ENCODE results near the gene SMARCAD1.
"Not testable (repeated sequence)": the region's sequence is repeated elsewhere in the genome, so short reads cannot be mapped to it uniquely, and the experiment has no call there.

SMARCAD1 gene

GRCh38 chr4:94232519-94232918 lies 24.9 kb downstream of the SMARCAD1 start:
- no peak for DNase-seq

GRCh38 chr4:94235825-94236224 lies 28.2 kb downstream of the SMARCAD1 start:
- no peak for DNase-seq

GRCh38 chr4:94237271-94237670 lies 29.6 kb downstream of the SMARCAD1 start:
- DNase-seq = no peak

- no peak for DNase-seq
These were observed 30.5 kb downstream of the SMARCAD1 start for GRCh38 chr4:94238160-94238559.

- no peak for DNase-seq
These were observed 32.7 kb downstream of the SMARCAD1 start for GRCh38 chr4:94240384-94240783.

GRCh38 chr4:94244087-94244828 lies 36.6 kb downstream of the SMARCAD1 start:
- DNase-seq = no peak

GRCh38 chr4:94244829-94245185 lies 37.1 kb downstream of the SMARCAD1 start:
- DNase-seq = no peak

- DNase-seq = no peak
These were observed 43.4 kb downstream of the SMARCAD1 start for GRCh38 chr4:94251094-94251493.

GRCh38 chr4:94253036-94253435 lies 45.4 kb downstream of the SMARCAD1 start:
- DNase-seq = no peak

GRCh38 chr4:94256144-94256783 lies 48.6 kb downstream of the SMARCAD1 start:
- DNase-seq = no peak

GRCh38 chr4:94256828-94257227 lies 49.2 kb downstream of the SMARCAD1 start:
- peak in 2 of 4 experiments; percentile 3 to 12 for DNase-seq

GRCh38 chr4:94262163-94263016 lies 54.7 kb downstream of the SMARCAD1 start:
- no peak for DNase-seq

- DNase-seq = no peak
These were observed 59.4 kb downstream of the SMARCAD1 start for GRCh38 chr4:94267037-94267436.

GRCh38 chr4:94271248-94271647 lies 63.6 kb downstream of the SMARCAD1 start:
- no peak for DNase-seq

GRCh38 chr4:94274912-94275311 lies 67.2 kb downstream of the SMARCAD1 start:
- no peak for DNase-seq

GRCh38 chr4:94276204-94276603 lies 68.5 kb downstream of the SMARCAD1 start:
- DNase-seq = no peak

GRCh38 chr4:94277534-94277933 lies 69.9 kb downstream of the SMARCAD1 start:
- DNase-seq = no peak

GRCh38 chr4:94278781-94279180 lies 71.1 kb downstream of the SMARCAD1 start:
- no peak for DNase-seq

GRCh38 chr4:94284889-94285288 lies 77.2 kb downstream of the SMARCAD1 start:
- DNase-seq = no peak

GRCh38 chr4:94285666-94286065 lies 78.0 kb downstream of the SMARCAD1 start:
- DNase-seq = no peak

GRCh38 chr4:94290245-94290644 lies 82.6 kb downstream of the SMARCAD1 start:
- DNase-seq = no peak

GRCh38 chr4:94293981-94294380 lies 86.3 kb downstream of the SMARCAD1 start:
- not testable (repeated sequence) for DNase-seq

GRCh38 chr4:94295473-94295872 lies 87.8 kb downstream of the SMARCAD1 start:
- DNase-seq = not testable (repeated sequence)

Data from suppressor macrophage (primary cell).